ENCODE measurements around the gene TEX13A. TPM values are rescaled to one million over a fixed set of nuclear protein-coding genes. Genes with fewer than 3 reads are reported as not detected.
A peak's percentile ranks its signal among the peaks of the same experiment; 100 is the strongest.

Gene TEX13A
- total RNA-seq, 1 donor from 2014 or later, result not detected

DNA sequence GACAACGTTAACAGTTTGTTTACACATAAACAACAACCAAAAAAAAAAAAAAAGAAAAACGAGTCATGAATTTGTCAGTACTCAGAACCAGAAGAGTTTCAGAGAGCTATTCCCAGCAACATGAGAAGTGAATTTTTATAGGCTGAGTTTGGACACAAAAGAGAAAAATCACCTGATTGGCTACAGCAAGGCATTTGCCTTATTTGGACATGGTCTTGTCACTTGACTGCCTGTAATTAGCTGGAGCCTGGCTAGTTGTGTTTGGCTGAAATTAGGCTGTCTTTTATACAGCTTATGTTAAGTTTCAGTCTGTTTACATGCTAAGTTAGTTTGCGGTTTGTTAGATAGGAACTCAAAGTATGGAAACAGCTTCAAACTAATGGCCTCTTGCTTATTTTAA lies 880 bp upstream of the TEX13A start:
- Mint-ChIP-seq H3K4me3 (ENCODE audit: unreplicated experiment) (no peak overlapping the region), H3K27ac (ENCODE audit: unreplicated experiment) (no peak overlapping the region), H3K36me3 (ENCODE audit: low read depth, unreplicated experiment) (no peaks in the 10 kb centered on the region), H3K27me3 (ENCODE audit: low read depth, unreplicated experiment) (no peaks in the 10 kb centered on the region), H3K9me3 (ENCODE audit: unreplicated experiment) (peaks cover 2% of the 10 kb centered on the region), H3K4me1 (ENCODE audit: low read depth, unreplicated experiment) (no peaks in the 10 kb centered on the region)
- H3K79me2 ChIP-seq (ENCODE audit: insufficient read depth, low read length), result no peaks in the 10 kb centered on the region
- no peak overlapping the region for H2AFZ ChIP-seq (ENCODE audit: low read depth, low read length)
- no peaks in the 10 kb centered on the region for H4K20me1 ChIP-seq (ENCODE audit: insufficient read depth, low read length)
- no peak overlapping the region for H3K4me2 ChIP-seq (ENCODE audit: low read length)
- H3K4me3 ChIP-seq (ENCODE audit: insufficient read depth, low read depth, low read length), result no peak overlapping the region
- no peaks in the 10 kb centered on the region for H3K9me3 ChIP-seq (ENCODE audit: insufficient read depth, low read depth, low read length)
- TF ChIP-seq, protein P1, sequence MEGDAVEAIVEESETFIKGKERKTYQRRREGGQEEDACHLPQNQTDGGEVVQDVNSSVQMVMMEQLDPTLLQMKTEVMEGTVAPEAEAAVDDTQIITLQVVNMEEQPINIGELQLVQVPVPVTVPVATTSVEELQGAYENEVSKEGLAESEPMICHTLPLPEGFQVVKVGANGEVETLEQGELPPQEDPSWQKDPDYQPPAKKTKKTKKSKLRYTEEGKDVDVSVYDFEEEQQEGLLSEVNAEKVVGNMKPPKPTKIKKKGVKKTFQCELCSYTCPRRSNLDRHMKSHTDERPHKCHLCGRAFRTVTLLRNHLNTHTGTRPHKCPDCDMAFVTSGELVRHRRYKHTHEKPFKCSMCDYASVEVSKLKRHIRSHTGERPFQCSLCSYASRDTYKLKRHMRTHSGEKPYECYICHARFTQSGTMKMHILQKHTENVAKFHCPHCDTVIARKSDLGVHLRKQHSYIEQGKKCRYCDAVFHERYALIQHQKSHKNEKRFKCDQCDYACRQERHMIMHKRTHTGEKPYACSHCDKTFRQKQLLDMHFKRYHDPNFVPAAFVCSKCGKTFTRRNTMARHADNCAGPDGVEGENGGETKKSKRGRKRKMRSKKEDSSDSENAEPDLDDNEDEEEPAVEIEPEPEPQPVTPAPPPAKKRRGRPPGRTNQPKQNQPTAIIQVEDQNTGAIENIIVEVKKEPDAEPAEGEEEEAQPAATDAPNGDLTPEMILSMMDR (IDR thresholded peaks at IDR 0.05; ENCODE audit: insufficient read depth, low read depth, low read length), result no peak
- no peak for TF ChIP-seq EZH2 (IDR thresholded peaks at IDR 0.05; ENCODE audit: insufficient read depth, low read length)
- H3K4me1 ChIP-seq (ENCODE audit: insufficient read depth, low read length), result no peaks in the 10 kb centered on the region
- H3K9ac ChIP-seq (ENCODE audit: low read length), result no peak overlapping the region
- no peak for DNase-seq (ENCODE audit: low read depth)
- H3K27me3 ChIP-seq (ENCODE audit: insufficient read depth, low read length), result no peaks in the 10 kb centered on the region
- no peak overlapping the region for H3K27ac ChIP-seq (ENCODE audit: low read depth, low read length)
- no peaks in the 10 kb centered on the region for H3K36me3 ChIP-seq (ENCODE audit: insufficient read depth, low read length)
- FAIRE-seq, result peak; percentile 9

DNA sequence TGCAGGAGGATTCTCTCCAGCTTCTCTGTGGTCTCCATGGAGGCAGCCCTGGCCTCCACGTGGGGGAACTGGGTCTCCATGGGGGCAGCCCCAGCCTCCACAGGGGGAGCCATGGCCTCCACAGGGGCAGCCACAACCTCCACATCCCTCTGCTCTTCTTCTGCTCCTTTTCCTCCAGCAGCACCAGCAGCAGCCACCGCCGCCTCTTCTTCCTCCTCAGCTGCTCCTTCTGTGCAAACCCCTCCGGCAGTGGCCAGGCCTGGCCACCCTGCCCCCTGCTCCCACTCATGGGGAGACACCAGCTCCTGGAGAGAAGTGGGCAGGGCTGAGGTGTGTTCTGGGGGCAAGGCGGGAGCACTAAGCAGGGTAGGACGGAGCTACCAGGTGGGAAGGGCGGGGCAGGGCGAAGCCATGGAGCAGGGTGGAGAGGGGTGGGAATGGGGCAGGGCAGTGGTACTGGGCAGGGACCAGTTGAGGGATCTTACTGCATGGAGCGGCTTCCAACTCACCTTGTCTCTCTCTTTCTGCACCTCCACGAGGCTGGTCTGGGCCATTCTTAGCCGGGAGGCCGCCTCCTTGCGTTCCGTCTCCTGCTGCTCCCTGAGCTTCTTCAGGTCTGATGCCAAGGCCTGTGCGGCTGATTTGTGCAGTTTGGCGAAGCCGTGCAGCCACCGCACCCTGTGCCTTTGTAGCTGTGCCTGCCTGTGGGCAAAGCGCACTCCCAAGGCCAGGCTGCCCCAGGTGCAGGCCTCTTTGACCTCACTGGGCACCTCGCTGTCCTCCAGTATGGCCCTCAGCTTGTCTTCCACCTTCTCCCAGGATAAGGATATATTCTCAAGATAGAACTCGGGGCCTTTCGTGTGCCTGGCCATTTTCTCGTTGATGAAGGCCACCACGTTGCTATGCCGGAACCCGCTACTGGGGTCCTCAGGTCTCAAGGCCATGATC lies 766 bp downstream of the TEX13A start:
- H3K4me1 Mint-ChIP-seq (ENCODE audit: low read depth, unreplicated experiment), result no peaks in the 10 kb centered on the region
- TF ChIP-seq EZH2 (IDR thresholded peaks at IDR 0.05; ENCODE audit: insufficient read depth, low read length), result no peak
- TF ChIP-seq, protein P1 (IDR thresholded peaks at IDR 0.05; ENCODE audit: insufficient read depth, low read depth, low read length), result no peak
- H3K27me3 ChIP-seq (ENCODE audit: insufficient read depth, low read length), result no peaks in the 10 kb centered on the region
- no peaks in the 10 kb centered on the region for H3K27me3 Mint-ChIP-seq (ENCODE audit: low read depth, unreplicated experiment)
- FAIRE-seq (no peak), DNase-seq (ENCODE audit: low read depth) (no peak)
- no peaks in the 10 kb centered on the region for H3K36me3 Mint-ChIP-seq (ENCODE audit: low read depth, unreplicated experiment)
- no peak overlapping the region for H3K4me3 ChIP-seq (ENCODE audit: insufficient read depth, low read depth, low read length)
- H2AFZ ChIP-seq (ENCODE audit: low read depth, low read length), result no peak overlapping the region
- H3K36me3 ChIP-seq (ENCODE audit: insufficient read depth, low read length), result no peaks in the 10 kb centered on the region
- H3K4me3 Mint-ChIP-seq (ENCODE audit: unreplicated experiment), result no peak overlapping the region
- no peaks in the 10 kb centered on the region for H3K79me2 ChIP-seq (ENCODE audit: insufficient read depth, low read length)
- H3K4me1 ChIP-seq (ENCODE audit: insufficient read depth, low read length), result no peaks in the 10 kb centered on the region
- H3K27ac ChIP-seq (ENCODE audit: low read depth, low read length), result no peak overlapping the region
- H3K27ac Mint-ChIP-seq (ENCODE audit: unreplicated experiment), result no peak overlapping the region
- peaks cover 4% of the 10 kb centered on the region for H3K9me3 Mint-ChIP-seq (ENCODE audit: unreplicated experiment)
- no peak overlapping the region for H3K4me2 ChIP-seq (ENCODE audit: low read length)
- H3K9ac ChIP-seq (ENCODE audit: low read length), result no peak overlapping the region
- no peaks in the 10 kb centered on the region for H3K9me3 ChIP-seq (ENCODE audit: insufficient read depth, low read depth, low read length)
- no peaks in the 10 kb centered on the region for H4K20me1 ChIP-seq (ENCODE audit: insufficient read depth, low read length)

DNA sequence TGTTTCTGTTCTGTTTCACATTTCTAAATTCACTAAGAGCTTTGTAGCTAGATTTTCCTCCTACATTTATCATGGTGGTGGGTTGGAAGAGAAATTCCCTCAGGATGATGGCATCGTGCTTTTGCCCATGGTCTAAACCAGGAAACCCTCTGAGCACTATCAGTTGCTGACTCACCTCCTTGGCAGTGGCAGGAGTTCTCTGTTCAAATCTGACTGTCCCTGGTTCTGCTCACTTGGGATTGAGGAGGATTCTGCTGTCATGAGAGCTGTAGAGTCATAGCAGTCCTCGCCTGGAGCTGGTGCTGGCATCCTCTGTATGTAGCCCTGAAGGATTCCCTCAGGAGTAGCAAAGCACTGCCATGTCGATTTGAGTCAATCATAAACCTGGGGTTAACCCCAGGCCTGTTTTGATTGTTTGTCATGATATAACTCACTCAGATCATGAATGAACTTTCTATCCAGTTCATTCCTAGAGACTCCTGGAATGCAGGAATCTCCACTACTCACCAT lies 9.4 kb downstream of the TEX13A start:
- H3K4me2 ChIP-seq (ENCODE audit: low read length), result no peak overlapping the region
- H3K27me3 ChIP-seq (ENCODE audit: insufficient read depth, low read length), result no peaks in the 10 kb centered on the region
- DNase-seq (ENCODE audit: low read depth) (no peak), FAIRE-seq (no peak)
- no peaks in the 10 kb centered on the region for H3K36me3 Mint-ChIP-seq (ENCODE audit: low read depth, unreplicated experiment)
- no peak overlapping the region for H3K9ac ChIP-seq (ENCODE audit: low read length)
- no peak overlapping the region for H3K4me3 Mint-ChIP-seq (ENCODE audit: unreplicated experiment)
- no peak overlapping the region for H3K27ac ChIP-seq (ENCODE audit: low read depth, low read length)
- H3K79me2 ChIP-seq (ENCODE audit: insufficient read depth, low read length), result no peaks in the 10 kb centered on the region
- H3K9me3 Mint-ChIP-seq (ENCODE audit: unreplicated experiment), result peaks cover 2% of the 10 kb centered on the region
- H3K4me3 ChIP-seq (ENCODE audit: insufficient read depth, low read depth, low read length), result no peak overlapping the region
- no peaks in the 10 kb centered on the region for H3K9me3 ChIP-seq (ENCODE audit: insufficient read depth, low read depth, low read length)
- H3K27ac Mint-ChIP-seq (ENCODE audit: unreplicated experiment), result no peak overlapping the region
- no peaks in the 10 kb centered on the region for H3K27me3 Mint-ChIP-seq (ENCODE audit: low read depth, unreplicated experiment)
- H3K4me1 ChIP-seq (ENCODE audit: insufficient read depth, low read length), result no peaks in the 10 kb centered on the region
- no peaks in the 10 kb centered on the region for H3K4me1 Mint-ChIP-seq (ENCODE audit: low read depth, unreplicated experiment)
- no peaks in the 10 kb centered on the region for H3K36me3 ChIP-seq (ENCODE audit: insufficient read depth, low read length)
- H4K20me1 ChIP-seq (ENCODE audit: insufficient read depth, low read length), result no peaks in the 10 kb centered on the region
- TF ChIP-seq, protein P1 (IDR thresholded peaks at IDR 0.05; ENCODE audit: insufficient read depth, low read depth, low read length), result no peak
- no peak for TF ChIP-seq EZH2 (IDR thresholded peaks at IDR 0.05; ENCODE audit: insufficient read depth, low read length)
- no peak overlapping the region for H2AFZ ChIP-seq (ENCODE audit: low read depth, low read length)
